ENCODE measurements around the gene SMPD4.
A peak's percentile ranks its signal among the peaks of the same experiment; 100 is the strongest.
"Not testable (repeated sequence)": the region's sequence is repeated elsewhere in the genome, so short reads cannot be mapped to it uniquely, and the experiment has no call there.

Gene SMPD4

DNA sequence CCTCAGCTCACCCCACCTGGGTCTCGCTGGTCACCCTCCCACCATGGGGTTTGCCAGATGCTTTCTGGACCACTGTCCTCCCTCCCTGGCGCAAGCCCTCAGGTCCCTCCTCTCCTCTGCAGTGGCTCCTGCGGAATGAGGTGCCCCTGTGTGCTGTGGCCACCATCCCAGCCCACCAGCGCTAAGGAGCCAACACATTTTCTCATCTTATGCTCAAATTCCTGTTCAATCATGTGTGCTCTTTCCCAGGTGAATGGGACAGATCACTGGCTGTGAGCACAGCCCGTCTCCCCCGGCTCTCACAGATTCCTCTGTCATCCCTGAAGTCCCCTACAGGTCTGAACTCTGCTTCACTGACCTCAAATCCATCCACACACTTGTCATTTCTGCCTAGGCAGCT lies 21.3 kb downstream of the SMPD4 start:
- DNase-seq (ENCODE audit: low read depth): no peak
- TF ChIP-seq POLR2A (IDR thresholded peaks at IDR 0.05; ENCODE audit: extremely low read depth, insufficient read length) (no peak), MYC (IDR thresholded peaks at IDR 0.05; ENCODE audit: low read depth, low read length) (no peak)
- TF ChIP-seq, protein P1, sequence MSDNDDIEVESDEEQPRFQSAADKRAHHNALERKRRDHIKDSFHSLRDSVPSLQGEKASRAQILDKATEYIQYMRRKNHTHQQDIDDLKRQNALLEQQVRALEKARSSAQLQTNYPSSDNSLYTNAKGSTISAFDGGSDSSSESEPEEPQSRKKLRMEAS (IDR thresholded peaks at IDR 0.05; ENCODE audit: low read depth, low read length): no peak
- TF ChIP-seq, protein P2, sequence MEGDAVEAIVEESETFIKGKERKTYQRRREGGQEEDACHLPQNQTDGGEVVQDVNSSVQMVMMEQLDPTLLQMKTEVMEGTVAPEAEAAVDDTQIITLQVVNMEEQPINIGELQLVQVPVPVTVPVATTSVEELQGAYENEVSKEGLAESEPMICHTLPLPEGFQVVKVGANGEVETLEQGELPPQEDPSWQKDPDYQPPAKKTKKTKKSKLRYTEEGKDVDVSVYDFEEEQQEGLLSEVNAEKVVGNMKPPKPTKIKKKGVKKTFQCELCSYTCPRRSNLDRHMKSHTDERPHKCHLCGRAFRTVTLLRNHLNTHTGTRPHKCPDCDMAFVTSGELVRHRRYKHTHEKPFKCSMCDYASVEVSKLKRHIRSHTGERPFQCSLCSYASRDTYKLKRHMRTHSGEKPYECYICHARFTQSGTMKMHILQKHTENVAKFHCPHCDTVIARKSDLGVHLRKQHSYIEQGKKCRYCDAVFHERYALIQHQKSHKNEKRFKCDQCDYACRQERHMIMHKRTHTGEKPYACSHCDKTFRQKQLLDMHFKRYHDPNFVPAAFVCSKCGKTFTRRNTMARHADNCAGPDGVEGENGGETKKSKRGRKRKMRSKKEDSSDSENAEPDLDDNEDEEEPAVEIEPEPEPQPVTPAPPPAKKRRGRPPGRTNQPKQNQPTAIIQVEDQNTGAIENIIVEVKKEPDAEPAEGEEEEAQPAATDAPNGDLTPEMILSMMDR (IDR thresholded peaks at IDR 0.05; ENCODE audit: low read depth, low read length): no peak
- no peak overlapping the region for H3K4me3 ChIP-seq (ENCODE audit: low read depth, low read length)

DNA sequence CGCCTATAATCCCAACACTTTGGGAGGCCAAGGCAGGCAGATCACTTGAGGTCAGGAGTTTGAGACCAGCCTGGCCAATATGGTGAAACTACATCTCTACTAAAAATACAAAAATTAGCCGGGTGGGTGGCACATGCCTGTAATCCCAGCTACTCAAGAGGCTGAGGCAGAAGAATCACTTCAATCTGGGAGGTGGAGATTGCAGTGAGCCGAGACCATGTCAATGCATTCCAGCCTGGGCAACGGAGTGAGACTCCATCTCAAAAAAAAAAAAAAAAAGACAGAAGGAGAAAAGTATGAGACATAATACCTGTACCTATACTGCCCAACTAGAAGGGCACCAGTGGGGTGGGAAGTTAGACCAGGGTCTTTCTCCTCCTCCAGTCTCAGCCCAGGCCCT lies 22.0 kb downstream of the SMPD4 start:
- H3K4me3 ChIP-seq (ENCODE audit: low read depth, low read length); DNase-seq (ENCODE audit: low read depth): not testable (repeated sequence)

DNA sequence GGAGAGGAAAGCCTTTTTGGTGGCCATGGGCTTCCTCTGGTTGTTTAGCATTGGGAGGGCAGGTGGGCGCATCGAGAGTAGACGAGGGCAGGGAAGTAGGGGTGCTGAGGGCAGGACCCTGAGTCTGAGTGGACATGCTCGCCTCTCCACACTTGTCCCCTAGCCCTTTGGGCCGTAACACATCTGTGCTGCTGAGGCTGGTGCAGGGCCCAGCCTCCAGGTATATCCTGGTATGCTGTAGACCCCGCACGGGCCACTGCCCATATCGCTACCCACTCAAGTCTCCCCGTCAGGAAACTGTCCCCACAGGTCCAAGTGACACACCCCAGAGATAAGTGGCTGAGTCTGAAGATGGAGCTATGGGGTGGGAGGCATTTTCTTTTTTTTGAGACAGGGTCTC lies 22.8 kb downstream of the SMPD4 start:
- H3K4me3 ChIP-seq (ENCODE audit: low read depth, low read length): no peak overlapping the region
- TF ChIP-seq, protein P2 (IDR thresholded peaks at IDR 0.05; ENCODE audit: low read depth, low read length): no peak
- TF ChIP-seq POLR2A (IDR thresholded peaks at IDR 0.05; ENCODE audit: extremely low read depth, insufficient read length) (no peak), MYC (IDR thresholded peaks at IDR 0.05; ENCODE audit: low read depth, low read length) (no peak)
- TF ChIP-seq, protein P1 (IDR thresholded peaks at IDR 0.05; ENCODE audit: low read depth, low read length): no peak

DNA sequence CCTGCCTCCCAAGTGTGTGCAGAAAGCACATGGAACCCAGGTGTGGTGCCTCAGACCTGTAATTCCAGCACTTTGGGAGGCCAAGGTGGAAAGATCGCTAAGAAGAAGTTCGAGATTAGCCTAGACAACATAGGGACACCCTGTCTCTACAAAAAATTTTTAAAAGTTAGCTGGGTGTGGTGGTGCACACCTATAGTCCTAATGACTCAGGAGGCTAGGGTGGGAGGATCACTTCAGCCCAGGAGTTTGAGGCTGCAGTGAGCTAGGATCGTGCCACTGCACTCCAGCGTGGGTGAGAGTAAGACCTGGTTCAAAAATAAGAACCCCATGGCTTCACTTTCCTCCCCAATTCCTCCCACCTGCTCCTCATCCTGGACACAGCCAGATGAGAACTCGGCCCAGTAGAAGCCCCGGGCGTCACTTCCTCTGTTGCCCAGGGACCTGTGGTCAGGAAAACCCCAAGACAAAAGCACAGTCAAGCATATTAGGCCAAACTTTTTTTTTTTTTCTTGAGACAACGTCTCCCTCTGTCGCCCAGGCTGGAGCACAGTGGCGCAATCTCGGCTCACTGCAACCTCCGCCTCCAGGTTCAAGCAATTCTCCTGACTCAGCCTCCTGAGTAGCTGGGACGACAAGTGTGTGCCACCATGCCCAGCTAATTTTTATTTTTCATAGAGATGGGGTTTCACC lies 23.4 kb downstream of the SMPD4 start:
- DNase-seq (ENCODE audit: low read depth): peak; percentile 86
- not testable (repeated sequence) for H3K4me3 ChIP-seq (ENCODE audit: low read depth, low read length)

More for the DNA sequence above, 22.8 kb downstream of the SMPD4 start:
- no peak for DNase-seq (ENCODE audit: low read depth)

DNA sequence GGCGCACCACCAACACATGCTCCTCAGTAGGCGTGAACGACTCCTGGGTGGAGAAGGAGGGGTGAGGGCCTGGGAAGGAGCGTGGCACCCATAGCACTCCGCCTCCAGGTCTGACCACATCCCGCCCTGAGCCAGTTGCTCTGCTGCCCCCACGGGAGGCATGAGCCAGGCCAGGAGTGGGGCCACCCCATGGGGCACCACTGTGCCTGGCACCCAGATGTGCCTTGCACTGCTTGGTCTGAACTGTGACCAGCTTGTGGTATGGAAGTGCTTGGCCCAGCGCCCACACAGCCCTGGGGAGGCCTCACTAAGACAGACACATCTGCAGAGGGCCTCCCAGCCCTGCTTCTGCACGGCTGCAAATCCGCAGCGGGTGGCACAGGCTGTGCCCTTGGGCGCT lies 24.0 kb downstream of the SMPD4 start:
- DNase-seq (ENCODE audit: low read depth): peak; percentile 61
- not testable (repeated sequence) for H3K4me3 ChIP-seq (ENCODE audit: low read depth, low read length)

DNA sequence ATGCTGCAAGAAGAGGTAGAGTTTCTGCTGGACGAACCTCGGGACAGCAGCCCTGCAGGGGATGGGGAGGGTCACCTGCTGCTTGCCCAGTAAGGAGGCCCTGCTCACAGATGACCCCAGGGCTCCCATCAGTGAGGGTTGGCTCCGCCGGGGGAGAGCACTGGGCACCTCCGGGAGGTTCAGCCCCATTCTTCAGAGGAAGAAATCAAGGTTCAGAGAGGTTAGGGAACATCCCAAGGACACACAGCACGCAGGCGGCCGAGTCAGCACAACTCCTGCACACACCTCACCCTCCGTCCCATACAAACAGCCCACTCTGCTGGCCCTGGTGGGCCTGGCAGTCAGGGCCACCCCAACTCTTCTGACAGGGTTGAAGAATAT lies 24.8 kb downstream of the SMPD4 start:
- TF ChIP-seq, protein P1 (IDR thresholded peaks at IDR 0.05; ENCODE audit: low read depth, low read length): no peak
- TF ChIP-seq POLR2A (IDR thresholded peaks at IDR 0.05; ENCODE audit: extremely low read depth, insufficient read length) (no peak), MYC (IDR thresholded peaks at IDR 0.05; ENCODE audit: low read depth, low read length) (no peak)
- TF ChIP-seq, protein P2 (IDR thresholded peaks at IDR 0.05; ENCODE audit: low read depth, low read length): no peak
- no peak overlapping the region for H3K4me3 ChIP-seq (ENCODE audit: low read depth, low read length)
- DNase-seq (ENCODE audit: low read depth): no peak

DNA sequence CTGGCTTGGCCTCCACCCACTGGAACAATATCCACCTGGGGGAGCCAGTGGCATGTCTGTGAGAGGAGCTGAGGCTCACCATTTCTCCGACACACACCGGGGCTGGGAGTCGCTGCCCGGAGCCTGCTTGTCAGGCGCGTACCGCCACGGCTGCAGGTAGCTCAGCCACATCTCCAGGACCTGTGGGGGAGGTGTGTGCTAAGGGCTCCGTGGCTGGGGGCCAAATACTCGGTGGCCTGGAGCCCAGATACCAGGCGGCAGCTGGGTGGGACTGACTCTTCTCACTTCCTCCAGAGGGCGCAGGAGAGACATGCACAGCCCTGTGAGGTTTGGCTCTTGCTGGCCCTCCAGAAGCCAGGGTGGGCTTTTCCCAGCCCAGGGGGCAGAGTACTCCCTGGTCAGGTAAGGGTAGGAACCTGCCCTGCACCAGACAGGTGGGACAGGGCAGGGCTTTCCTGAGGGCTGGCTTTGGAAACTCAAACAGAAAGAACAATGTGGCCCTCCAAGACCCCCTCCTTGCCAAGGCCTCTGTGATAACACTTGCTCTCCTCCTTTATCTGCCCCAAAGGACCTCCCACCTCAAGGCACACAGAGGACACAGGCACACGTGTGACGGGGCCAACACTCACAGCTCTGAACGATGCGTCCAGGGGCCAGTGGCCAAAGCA lies 25.3 kb downstream of the SMPD4 start:
- DNase-seq (ENCODE audit: low read depth): peak; percentile 50
- TF ChIP-seq, protein P2 (IDR thresholded peaks at IDR 0.05; ENCODE audit: low read depth, low read length): peak; percentile 53
- not testable (repeated sequence) for H3K4me3 ChIP-seq (ENCODE audit: low read depth, low read length)
